ENCODE data around the gene CER1. TPM values are rescaled to one million over a fixed set of nuclear protein-coding genes. Genes with fewer than 3 reads are reported as not detected.

The CER1 gene
- total RNA-seq, 3 donors from 2014 or later, result not detected

GRCh38 chr9:14744768-14745167 lies 22.2 kb upstream of the CER1 start:
- H3K27me3 Mint-ChIP-seq (ENCODE audit: low read depth), result peaks cover 5% of the 10 kb centered on the region
- no peak overlapping the region for H3K4me3 Mint-ChIP-seq
- DNase-seq (no peak), ATAC-seq (no peak)
- no peaks in the 10 kb centered on the region for H3K36me3 Mint-ChIP-seq (ENCODE audit: insufficient read depth)
- H3K9me3 Mint-ChIP-seq, result no peaks in the 10 kb centered on the region
- peaks cover 2% of the 10 kb centered on the region for H3K4me1 Mint-ChIP-seq (ENCODE audit: low read depth)

- Mint-ChIP-seq H3K9me3 (no peaks in the 10 kb centered on the region), H3K4me1 (ENCODE audit: low read depth) (no peaks in the 10 kb centered on the region)
- ATAC-seq, result no peak
Measured at GRCh38 chr9:14741369-14741768, 18.8 kb upstream of the CER1 start.

GRCh38 chr9:14733133-14733532 lies 10.6 kb upstream of the CER1 start:
- no peak for ATAC-seq
- DNase-seq, result no peak
- Mint-ChIP-seq H3K36me3 (ENCODE audit: insufficient read depth) (no peaks in the 10 kb centered on the region), H3K27me3 (ENCODE audit: low read depth) (peaks cover 2% of the 10 kb centered on the region), H3K4me1 (ENCODE audit: low read depth) (no peaks in the 10 kb centered on the region), H3K9me3 (no peaks in the 10 kb centered on the region), H3K4me3 (no peak overlapping the region)

More at GRCh38 chr9:14741369-14741768, 18.8 kb upstream of the CER1 start:
- Mint-ChIP-seq H3K4me3 (no peak overlapping the region), H3K27me3 (ENCODE audit: low read depth) (peaks cover 9% of the 10 kb centered on the region), H3K36me3 (ENCODE audit: insufficient read depth) (no peaks in the 10 kb centered on the region)
- no peak for DNase-seq

GRCh38 chr9:14731294-14731981 lies 8.9 kb upstream of the CER1 start:
- Mint-ChIP-seq H3K4me3 (no peak overlapping the region), H3K4me1 (ENCODE audit: low read depth) (no peaks in the 10 kb centered on the region), H3K27me3 (ENCODE audit: low read depth) (no peaks in the 10 kb centered on the region), H3K36me3 (ENCODE audit: insufficient read depth) (no peaks in the 10 kb centered on the region), H3K9me3 (no peaks in the 10 kb centered on the region)
- DNase-seq (no peak), ATAC-seq (no peak)

GRCh38 chr9:14730461-14730898 lies 7.9 kb upstream of the CER1 start:
- Mint-ChIP-seq H3K9me3 (no peaks in the 10 kb centered on the region), H3K4me3 (no peak overlapping the region), H3K36me3 (ENCODE audit: insufficient read depth) (no peaks in the 10 kb centered on the region), H3K27me3 (ENCODE audit: low read depth) (no peaks in the 10 kb centered on the region), H3K4me1 (ENCODE audit: low read depth) (no peaks in the 10 kb centered on the region)
- DNase-seq (no peak), ATAC-seq (no peak)

GRCh38 chr9:14723301-14723700 lies 768 bp upstream of the CER1 start:
- DNase-seq, result no peak
- Mint-ChIP-seq H3K36me3 (ENCODE audit: insufficient read depth) (no peaks in the 10 kb centered on the region), H3K9me3 (no peaks in the 10 kb centered on the region), H3K4me3 (no peak overlapping the region), H3K27me3 (ENCODE audit: low read depth) (peaks cover 13% of the 10 kb centered on the region), H3K4me1 (ENCODE audit: low read depth) (no peaks in the 10 kb centered on the region)
- no peak for ATAC-seq

- H3K9me3 Mint-ChIP-seq, result no peaks in the 10 kb centered on the region
- peaks cover 14% of the 10 kb centered on the region for H3K27me3 Mint-ChIP-seq (ENCODE audit: low read depth)
- no peaks in the 10 kb centered on the region for H3K36me3 Mint-ChIP-seq (ENCODE audit: insufficient read depth)
- no peak overlapping the region for H3K4me3 Mint-ChIP-seq
- ATAC-seq (no peak), DNase-seq (no peak)
- H3K4me1 Mint-ChIP-seq (ENCODE audit: low read depth), result no peaks in the 10 kb centered on the region
Measured at GRCh38 chr9:14719231-14719923, 3.2 kb downstream of the CER1 start.

- Mint-ChIP-seq H3K9me3 (peaks cover 2% of the 10 kb centered on the region), H3K4me3 (no peak overlapping the region), H3K27me3 (ENCODE audit: low read depth) (peaks cover 13% of the 10 kb centered on the region), H3K36me3 (ENCODE audit: insufficient read depth) (no peaks in the 10 kb centered on the region), H3K4me1 (ENCODE audit: low read depth) (no peaks in the 10 kb centered on the region)
- ATAC-seq (no peak), DNase-seq (no peak)
Measured at GRCh38 chr9:14715102-14715501, 7.4 kb downstream of the CER1 start.

- Mint-ChIP-seq H3K4me3 (no peak overlapping the region), H3K4me1 (ENCODE audit: low read depth) (no peaks in the 10 kb centered on the region), H3K27me3 (ENCODE audit: low read depth) (peaks cover 13% of the 10 kb centered on the region), H3K9me3 (peaks cover 7% of the 10 kb centered on the region), H3K36me3 (ENCODE audit: insufficient read depth) (no peaks in the 10 kb centered on the region)
- ATAC-seq (no peak), DNase-seq (no peak)
Measured at GRCh38 chr9:14713187-14713767, 9.3 kb downstream of the CER1 start.

- Mint-ChIP-seq H3K4me1 (ENCODE audit: low read depth) (no peaks in the 10 kb centered on the region), H3K27me3 (ENCODE audit: low read depth) (peaks cover 21% of the 10 kb centered on the region)
Measured at GRCh38 chr9:14710804-14711203, 11.7 kb downstream of the CER1 start.

GRCh38 chr9:14706530-14707140 lies 15.9 kb downstream of the CER1 start:
- no peak for DNase-seq
- Mint-ChIP-seq H3K36me3 (ENCODE audit: insufficient read depth) (peaks cover 2% of the 10 kb centered on the region), H3K4me3 (no peak overlapping the region), H3K4me1 (ENCODE audit: low read depth) (no peaks in the 10 kb centered on the region), H3K9me3 (peaks cover 33% of the 10 kb centered on the region), H3K27me3 (ENCODE audit: low read depth) (peaks cover 24% of the 10 kb centered on the region)
- no peak for ATAC-seq

More at GRCh38 chr9:14710804-14711203, 11.7 kb downstream of the CER1 start:
- peaks cover 2% of the 10 kb centered on the region for H3K36me3 Mint-ChIP-seq (ENCODE audit: insufficient read depth)
- ATAC-seq, result no peak
- DNase-seq, result no peak
- H3K4me3 Mint-ChIP-seq, result no peak overlapping the region
- peaks cover 24% of the 10 kb centered on the region for H3K9me3 Mint-ChIP-seq

GRCh38 chr9:14705079-14705478 lies 17.5 kb downstream of the CER1 start:
- Mint-ChIP-seq H3K9me3 (peaks cover 31% of the 10 kb centered on the region), H3K4me3 (no peak overlapping the region), H3K27me3 (ENCODE audit: low read depth) (peaks cover 21% of the 10 kb centered on the region), H3K36me3 (ENCODE audit: insufficient read depth) (peaks cover 2% of the 10 kb centered on the region), H3K4me1 (ENCODE audit: low read depth) (no peaks in the 10 kb centered on the region)
- DNase-seq (no peak), ATAC-seq (no peak)

GRCh38 chr9:14704281-14704680 lies 18.3 kb downstream of the CER1 start:
- peaks cover 29% of the 10 kb centered on the region for H3K9me3 Mint-ChIP-seq
- peaks cover 22% of the 10 kb centered on the region for H3K27me3 Mint-ChIP-seq (ENCODE audit: low read depth)
- H3K36me3 Mint-ChIP-seq (ENCODE audit: insufficient read depth), result peaks cover 2% of the 10 kb centered on the region
- no peaks in the 10 kb centered on the region for H3K4me1 Mint-ChIP-seq (ENCODE audit: low read depth)
- no peak overlapping the region for H3K4me3 Mint-ChIP-seq
- ATAC-seq (no peak), DNase-seq (no peak)

- DNase-seq (no peak), ATAC-seq (no peak)
- Mint-ChIP-seq H3K4me3 (no peak overlapping the region), H3K36me3 (ENCODE audit: insufficient read depth) (peaks cover 2% of the 10 kb centered on the region), H3K9me3 (peaks cover 21% of the 10 kb centered on the region), H3K27me3 (ENCODE audit: low read depth) (peaks cover 12% of the 10 kb centered on the region), H3K4me1 (ENCODE audit: low read depth) (no peaks in the 10 kb centered on the region)
Measured at GRCh38 chr9:14702200-14702720, 20.3 kb downstream of the CER1 start.
